Astrocyte (in vitro differentiated cells and primary cell): ENCODE measurements around the gene HMOX2. TPM values are rescaled to one million over a fixed set of nuclear protein-coding genes. Genes with fewer than 3 reads are reported as not detected.

Source experiments
- DNase-seq: peaks from one replicate; pipeline ENCODE4 v3.0.0-alpha.2; 2010; ENCODE audit warnings: low read depth
- FAIRE-seq: peaks from 2 replicates; lab custom pipeline; 2011; peaks lifted over from hg19 to GRCh38; lab: Jason Lieb, UNC
- H2AFZ ChIP-seq: 2 replicates; pipeline ENCODE4 v1.6.0; 2012; ENCODE audit warnings: low read depth, low read length, inconsistent platforms
- H3K27ac ChIP-seq: 2 replicates; pipeline ENCODE4 v1.5.1; 2011; ENCODE audit warnings: low read depth, low read length, inconsistent platforms
- H3K27me3 ChIP-seq: 2 replicates; pipeline ENCODE4 v1.6.0; 2011; ENCODE audit warnings: low read length, inconsistent platforms; ENCODE audit not compliant: insufficient read depth
- H3K36me3 ChIP-seq: 2 replicates; pipeline ENCODE4 v1.5.1; 2011; ENCODE audit warnings: low read length, inconsistent platforms; ENCODE audit not compliant: insufficient read depth
- H3K4me1 ChIP-seq: 2 replicates; pipeline ENCODE4 v1.5.1; 2011; ENCODE audit warnings: low read length, inconsistent platforms; ENCODE audit not compliant: insufficient read depth
- H3K4me2 ChIP-seq: 2 replicates; pipeline ENCODE4 v1.6.0; 2012; ENCODE audit warnings: low read length, inconsistent platforms
- H3K4me3 ChIP-seq: 2 replicates; pipeline ENCODE4 v1.5.1; 2011; ENCODE audit warnings: low read depth, mild to moderate bottlenecking, low read length, inconsistent platforms; ENCODE audit not compliant: insufficient read depth
- H3K79me2 ChIP-seq: 2 replicates; pipeline ENCODE4 v1.6.0; 2012; ENCODE audit warnings: mild to moderate bottlenecking, low read length, inconsistent platforms; ENCODE audit not compliant: insufficient read depth
- H3K9ac ChIP-seq: 2 replicates; pipeline ENCODE4 v1.6.0; 2012; ENCODE audit warnings: mild to moderate bottlenecking, low read length, inconsistent platforms
- H3K9me3 ChIP-seq: 2 replicates; pipeline ENCODE4 v1.5.1; 2012; ENCODE audit warnings: low read depth, mild to moderate bottlenecking, low read length, inconsistent platforms; ENCODE audit not compliant: insufficient read depth
- H4K20me1 ChIP-seq: 2 replicates; pipeline ENCODE4 v1.6.0; 2012; ENCODE audit warnings: low read length, inconsistent platforms; ENCODE audit not compliant: insufficient read depth
- H3K27ac Mint-ChIP-seq: one replicate; pipeline ENCODE4 v1.8.0; 2021; ENCODE audit warnings: mild to moderate bottlenecking, mixed read lengths; ENCODE audit not compliant: unreplicated experiment
- H3K27me3 Mint-ChIP-seq: one replicate; pipeline ENCODE4 v1.8.0; 2021; ENCODE audit warnings: low read depth, mixed read lengths; ENCODE audit not compliant: unreplicated experiment
- H3K36me3 Mint-ChIP-seq: one replicate; pipeline ENCODE4 v1.8.0; 2021; ENCODE audit warnings: low read depth, mixed read lengths; ENCODE audit not compliant: unreplicated experiment
- H3K4me1 Mint-ChIP-seq: one replicate; pipeline ENCODE4 v1.8.0; 2021; ENCODE audit warnings: low read depth, mixed read lengths; ENCODE audit not compliant: unreplicated experiment
- H3K4me3 Mint-ChIP-seq: one replicate; pipeline ENCODE4 v1.8.0; 2021; ENCODE audit warnings: mild to moderate bottlenecking, moderate library complexity, mixed read lengths; ENCODE audit not compliant: unreplicated experiment
- H3K9me3 Mint-ChIP-seq: one replicate; pipeline ENCODE4 v1.8.0; 2021; ENCODE audit warnings: mild to moderate bottlenecking, mixed read lengths; ENCODE audit not compliant: unreplicated experiment
- CTCF ChIP-seq: IDR thresholded peaks from 2 replicates; pipeline ENCODE4 v1.5.1; 2011; ENCODE audit warnings: low read depth, mild to moderate bottlenecking, inconsistent platforms, low read length, moderate library complexity; ENCODE audit not compliant: insufficient read depth
- EZH2 ChIP-seq: IDR thresholded peaks from 2 replicates; pipeline ENCODE4 v1.6.1; 2012; ENCODE audit warnings: mild to moderate bottlenecking, low read length, inconsistent platforms; ENCODE audit not compliant: insufficient read depth
- total RNA-seq: library from RNA; stranded (reverse); gene quantifications from 2 replicates; pipeline ENCODE4 v1.2.1, GENCODE V29; 2021

The HMOX2 gene
- total RNA-seq, 1 donor from 2014 or later, result 64.9 TPM

GRCh38 chr16:4499196-4499555, 23.0 kb downstream of the HMOX2 start:
- Mint-ChIP-seq H3K27ac (peak overlapping the region; percentile 16), H3K4me1 (peaks cover 50% of the 10 kb centered on the region), H3K9me3 (no peaks in the 10 kb centered on the region), H3K27me3 (no peaks in the 10 kb centered on the region), H3K36me3 (peaks cover 4% of the 10 kb centered on the region), H3K4me3 (no peak overlapping the region)
- H3K9me3 ChIP-seq, result no peaks in the 10 kb centered on the region
- H3K4me3 ChIP-seq, result no peak overlapping the region
- H3K9ac ChIP-seq, result no peak overlapping the region
- no peak overlapping the region for H2AFZ ChIP-seq
- peaks cover 44% of the 10 kb centered on the region for H3K4me1 ChIP-seq
- H3K27ac ChIP-seq, result no peak overlapping the region
- H4K20me1 ChIP-seq, result peaks cover 51% of the 10 kb centered on the region
- TF ChIP-seq CTCF (no peak), EZH2 (no peak)
- no peak overlapping the region for H3K4me2 ChIP-seq
- FAIRE-seq (no peak), DNase-seq (no peak)
- no peaks in the 10 kb centered on the region for H3K27me3 ChIP-seq
- peaks cover 9% of the 10 kb centered on the region for H3K36me3 ChIP-seq
- H3K79me2 ChIP-seq, result peaks cover 58% of the 10 kb centered on the region

- Histone ChIP-seq H3K9ac (peak overlapping the region; percentile 55), H3K9me3 (no peaks in the 10 kb centered on the region), H3K27me3 (no peaks in the 10 kb centered on the region), H3K27ac (peak overlapping the region; percentile 50), H3K36me3 (peaks cover 9% of the 10 kb centered on the region), H2AFZ (no peak overlapping the region), H3K4me3 (peak overlapping the region; percentile 9), H3K4me1 (peaks cover 34% of the 10 kb centered on the region), H3K4me2 (peak overlapping the region; percentile 74), H4K20me1 (peaks cover 51% of the 10 kb centered on the region), H3K79me2 (peaks cover 62% of the 10 kb centered on the region)
- DNase-seq (peak; percentile 83), FAIRE-seq (peak; percentile 99)
- peaks cover 48% of the 10 kb centered on the region for H3K4me1 Mint-ChIP-seq
- TF ChIP-seq CTCF (no peak), EZH2 (no peak)
- H3K4me3 Mint-ChIP-seq, result no peak overlapping the region
- no peaks in the 10 kb centered on the region for H3K9me3 Mint-ChIP-seq
- H3K27ac Mint-ChIP-seq, result peak overlapping the region; percentile 85
- H3K36me3 Mint-ChIP-seq, result peaks cover 4% of the 10 kb centered on the region
- H3K27me3 Mint-ChIP-seq, result no peaks in the 10 kb centered on the region
Measured at GRCh38 chr16:4500272-4500671, 24.1 kb downstream of the HMOX2 start.

GRCh38 chr16:4501071-4501478, 24.9 kb downstream of the HMOX2 start:
- no peak for TF ChIP-seq CTCF
- no peak for TF ChIP-seq EZH2
- H3K9me3 ChIP-seq, result no peaks in the 10 kb centered on the region
- H3K27ac ChIP-seq, result peak overlapping the region; percentile 44
- no peaks in the 10 kb centered on the region for H3K9me3 Mint-ChIP-seq
- H3K4me3 Mint-ChIP-seq, result peak overlapping the region; percentile 17
- H4K20me1 ChIP-seq, result peaks cover 58% of the 10 kb centered on the region
- peaks cover 46% of the 10 kb centered on the region for H3K4me1 Mint-ChIP-seq
- H3K27me3 Mint-ChIP-seq, result no peaks in the 10 kb centered on the region
- H3K79me2 ChIP-seq, result peaks cover 61% of the 10 kb centered on the region
- no peaks in the 10 kb centered on the region for H3K27me3 ChIP-seq
- DNase-seq (peak; percentile 39), FAIRE-seq (no peak)
- H3K4me1 ChIP-seq, result peaks cover 27% of the 10 kb centered on the region
- H3K36me3 Mint-ChIP-seq, result peaks cover 4% of the 10 kb centered on the region
- H3K4me3 ChIP-seq, result peak overlapping the region; percentile 9
- no peak overlapping the region for H2AFZ ChIP-seq
- peak overlapping the region; percentile 55 for H3K9ac ChIP-seq
- H3K4me2 ChIP-seq, result peak overlapping the region; percentile 74
- peak overlapping the region; percentile 85 for H3K27ac Mint-ChIP-seq
- H3K36me3 ChIP-seq, result peaks cover 9% of the 10 kb centered on the region
